ENCODE measurements around the gene RASGRF1.

DNA sequence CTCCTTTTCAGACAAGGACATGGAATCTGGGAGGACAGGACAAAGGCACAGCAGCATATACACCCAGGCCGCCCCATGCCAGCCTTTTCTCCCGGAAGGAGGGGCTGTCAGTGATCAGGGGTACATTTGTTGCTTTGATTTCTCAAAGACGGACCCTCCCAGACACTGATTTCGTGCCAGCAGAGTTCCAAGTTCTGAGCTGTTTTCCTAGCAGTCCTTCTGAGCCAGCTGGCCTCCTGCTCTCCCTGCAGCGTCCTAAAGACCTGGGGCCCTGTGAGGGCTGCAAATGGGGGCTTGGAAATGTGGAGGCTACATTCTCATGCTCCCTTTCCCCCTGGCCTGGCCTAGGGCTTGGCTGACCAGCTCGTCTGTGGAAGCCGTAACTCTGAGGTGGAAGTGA, 168.1 kb downstream of the RASGRF1 start:
- TF ChIP-seq POLR2AphosphoS5 (IDR thresholded peaks at IDR 0.05) (no peak), EZH2 (IDR thresholded peaks at IDR 0.05; ENCODE audit: borderline replicate concordance, insufficient read depth, low read length, poor library complexity, severe bottlenecking) (no peak), SMC3 (conservative IDR thresholded peaks at IDR 0.05; ENCODE audit: poor library complexity) (no peak), RAD21 (conservative IDR thresholded peaks at IDR 0.05) (no peak), EP300 (conservative IDR thresholded peaks at IDR 0.05; ENCODE audit: poor library complexity, severe bottlenecking) (no peak), MXI1 (conservative IDR thresholded peaks at IDR 0.05; ENCODE audit: poor library complexity, severe bottlenecking) (no peak), TAF1 (IDR thresholded peaks at IDR 0.05; ENCODE audit: low read depth) (no peak)
- TF ChIP-seq, protein P1, sequence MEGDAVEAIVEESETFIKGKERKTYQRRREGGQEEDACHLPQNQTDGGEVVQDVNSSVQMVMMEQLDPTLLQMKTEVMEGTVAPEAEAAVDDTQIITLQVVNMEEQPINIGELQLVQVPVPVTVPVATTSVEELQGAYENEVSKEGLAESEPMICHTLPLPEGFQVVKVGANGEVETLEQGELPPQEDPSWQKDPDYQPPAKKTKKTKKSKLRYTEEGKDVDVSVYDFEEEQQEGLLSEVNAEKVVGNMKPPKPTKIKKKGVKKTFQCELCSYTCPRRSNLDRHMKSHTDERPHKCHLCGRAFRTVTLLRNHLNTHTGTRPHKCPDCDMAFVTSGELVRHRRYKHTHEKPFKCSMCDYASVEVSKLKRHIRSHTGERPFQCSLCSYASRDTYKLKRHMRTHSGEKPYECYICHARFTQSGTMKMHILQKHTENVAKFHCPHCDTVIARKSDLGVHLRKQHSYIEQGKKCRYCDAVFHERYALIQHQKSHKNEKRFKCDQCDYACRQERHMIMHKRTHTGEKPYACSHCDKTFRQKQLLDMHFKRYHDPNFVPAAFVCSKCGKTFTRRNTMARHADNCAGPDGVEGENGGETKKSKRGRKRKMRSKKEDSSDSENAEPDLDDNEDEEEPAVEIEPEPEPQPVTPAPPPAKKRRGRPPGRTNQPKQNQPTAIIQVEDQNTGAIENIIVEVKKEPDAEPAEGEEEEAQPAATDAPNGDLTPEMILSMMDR (IDR thresholded peaks at IDR 0.05; ENCODE audit: poor library complexity, severe bottlenecking), result no peak
- TF ChIP-seq, protein P2, sequence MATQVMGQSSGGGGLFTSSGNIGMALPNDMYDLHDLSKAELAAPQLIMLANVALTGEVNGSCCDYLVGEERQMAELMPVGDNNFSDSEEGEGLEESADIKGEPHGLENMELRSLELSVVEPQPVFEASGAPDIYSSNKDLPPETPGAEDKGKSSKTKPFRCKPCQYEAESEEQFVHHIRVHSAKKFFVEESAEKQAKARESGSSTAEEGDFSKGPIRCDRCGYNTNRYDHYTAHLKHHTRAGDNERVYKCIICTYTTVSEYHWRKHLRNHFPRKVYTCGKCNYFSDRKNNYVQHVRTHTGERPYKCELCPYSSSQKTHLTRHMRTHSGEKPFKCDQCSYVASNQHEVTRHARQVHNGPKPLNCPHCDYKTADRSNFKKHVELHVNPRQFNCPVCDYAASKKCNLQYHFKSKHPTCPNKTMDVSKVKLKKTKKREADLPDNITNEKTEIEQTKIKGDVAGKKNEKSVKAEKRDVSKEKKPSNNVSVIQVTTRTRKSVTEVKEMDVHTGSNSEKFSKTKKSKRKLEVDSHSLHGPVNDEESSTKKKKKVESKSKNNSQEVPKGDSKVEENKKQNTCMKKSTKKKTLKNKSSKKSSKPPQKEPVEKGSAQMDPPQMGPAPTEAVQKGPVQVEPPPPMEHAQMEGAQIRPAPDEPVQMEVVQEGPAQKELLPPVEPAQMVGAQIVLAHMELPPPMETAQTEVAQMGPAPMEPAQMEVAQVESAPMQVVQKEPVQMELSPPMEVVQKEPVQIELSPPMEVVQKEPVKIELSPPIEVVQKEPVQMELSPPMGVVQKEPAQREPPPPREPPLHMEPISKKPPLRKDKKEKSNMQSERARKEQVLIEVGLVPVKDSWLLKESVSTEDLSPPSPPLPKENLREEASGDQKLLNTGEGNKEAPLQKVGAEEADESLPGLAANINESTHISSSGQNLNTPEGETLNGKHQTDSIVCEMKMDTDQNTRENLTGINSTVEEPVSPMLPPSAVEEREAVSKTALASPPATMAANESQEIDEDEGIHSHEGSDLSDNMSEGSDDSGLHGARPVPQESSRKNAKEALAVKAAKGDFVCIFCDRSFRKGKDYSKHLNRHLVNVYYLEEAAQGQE (IDR thresholded peaks at IDR 0.05; ENCODE audit: borderline replicate concordance), result no peak

All from neural cell (in vitro differentiated cells).